LNCaP clone FGC (cell line): ENCODE data around the gene RAB31.
A peak's percentile ranks its signal among the peaks of the same experiment; 100 is the strongest.

Experiments
- DNase-seq: peaks from one replicate; pipeline ENCODE4 v3.0.0-alpha.2; 2011; ENCODE audit warnings: low read depth
- H3K4me3 ChIP-seq: 2 replicates; pipeline ENCODE4 v1.5.1; 2011; ENCODE audit warnings: mild to moderate bottlenecking, low read depth, low read length, control low read depth
- TF ChIP-seq, protein P1 (sequence below): IDR thresholded peaks from 2 replicates; pipeline ENCODE4 v1.5.1; 2012; ENCODE audit warnings: mild to moderate bottlenecking; ENCODE audit not compliant: control insufficient read depth, insufficient read depth; ENCODE audit errors: extremely low read depth

The RAB31 gene

DNA sequence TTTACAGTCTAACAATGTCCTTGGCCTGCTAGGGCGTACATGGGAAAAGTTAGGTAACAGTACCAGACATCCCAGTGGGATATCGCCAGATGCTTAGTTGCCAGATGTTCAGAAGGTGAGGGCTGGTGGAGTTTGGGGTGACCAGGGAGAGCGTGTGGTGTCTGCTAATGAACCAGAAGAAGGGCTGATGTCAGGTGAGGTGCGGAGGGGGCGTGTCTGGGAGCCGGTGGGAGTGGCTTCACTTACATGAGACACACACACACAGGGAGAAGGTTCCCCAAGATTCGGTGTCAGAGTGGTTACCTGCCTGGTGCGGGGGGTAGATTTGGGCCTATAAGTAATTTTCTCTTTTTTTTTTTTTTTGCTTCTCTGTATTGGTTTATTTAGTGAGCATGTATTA, 12.2 kb downstream of the RAB31 start:
- no peak for DNase-seq
- no peak overlapping the region for H3K4me3 ChIP-seq
- TF ChIP-seq, protein P1, sequence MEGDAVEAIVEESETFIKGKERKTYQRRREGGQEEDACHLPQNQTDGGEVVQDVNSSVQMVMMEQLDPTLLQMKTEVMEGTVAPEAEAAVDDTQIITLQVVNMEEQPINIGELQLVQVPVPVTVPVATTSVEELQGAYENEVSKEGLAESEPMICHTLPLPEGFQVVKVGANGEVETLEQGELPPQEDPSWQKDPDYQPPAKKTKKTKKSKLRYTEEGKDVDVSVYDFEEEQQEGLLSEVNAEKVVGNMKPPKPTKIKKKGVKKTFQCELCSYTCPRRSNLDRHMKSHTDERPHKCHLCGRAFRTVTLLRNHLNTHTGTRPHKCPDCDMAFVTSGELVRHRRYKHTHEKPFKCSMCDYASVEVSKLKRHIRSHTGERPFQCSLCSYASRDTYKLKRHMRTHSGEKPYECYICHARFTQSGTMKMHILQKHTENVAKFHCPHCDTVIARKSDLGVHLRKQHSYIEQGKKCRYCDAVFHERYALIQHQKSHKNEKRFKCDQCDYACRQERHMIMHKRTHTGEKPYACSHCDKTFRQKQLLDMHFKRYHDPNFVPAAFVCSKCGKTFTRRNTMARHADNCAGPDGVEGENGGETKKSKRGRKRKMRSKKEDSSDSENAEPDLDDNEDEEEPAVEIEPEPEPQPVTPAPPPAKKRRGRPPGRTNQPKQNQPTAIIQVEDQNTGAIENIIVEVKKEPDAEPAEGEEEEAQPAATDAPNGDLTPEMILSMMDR, result no peak

DNA sequence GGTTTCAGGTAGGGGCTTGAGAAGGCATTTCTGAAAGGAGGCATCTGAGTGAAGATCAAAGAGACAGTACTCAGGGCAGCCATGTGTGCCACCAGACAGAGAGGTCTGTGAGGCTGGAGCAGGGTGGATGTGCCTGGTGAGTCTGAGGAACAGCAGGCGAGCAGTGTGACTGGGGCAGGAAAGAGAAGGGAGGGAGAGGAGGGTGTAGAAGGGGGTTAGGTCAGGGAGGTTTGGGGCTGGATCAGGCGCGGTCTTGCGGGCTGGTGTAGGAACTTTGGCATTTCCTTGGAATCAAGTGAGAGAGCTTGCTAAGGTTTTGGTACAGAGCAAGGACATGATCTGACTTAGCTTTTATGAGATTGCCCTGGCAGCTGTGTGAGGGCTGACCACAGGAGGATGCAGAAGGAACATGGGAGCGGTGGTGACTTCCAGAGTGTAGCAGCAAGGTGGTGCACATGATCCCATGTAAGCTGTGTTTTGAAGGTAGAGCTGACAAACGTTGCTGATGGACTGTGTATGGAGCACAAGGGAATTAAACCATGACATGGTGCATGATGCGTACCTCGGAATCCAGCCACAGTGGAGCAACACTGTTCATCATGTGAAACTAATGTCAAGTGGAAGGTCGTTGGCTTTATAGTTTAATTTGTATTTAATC, 13.9 kb downstream of the RAB31 start:
- H3K4me3 ChIP-seq, result no peak overlapping the region
- TF ChIP-seq, protein P1, result no peak
- DNase-seq, result no peak

GRCh38 chr18:9722691-9723090, 14.6 kb downstream of the RAB31 start:
- DNase-seq, result peak; percentile 76
- no peak overlapping the region for H3K4me3 ChIP-seq
- TF ChIP-seq, protein P1, result peak; percentile 93

GRCh38 chr18:9724797-9725585, 16.9 kb downstream of the RAB31 start:
- no peak overlapping the region for H3K4me3 ChIP-seq
- TF ChIP-seq, protein P1, result no peak
- no peak for DNase-seq

DNA sequence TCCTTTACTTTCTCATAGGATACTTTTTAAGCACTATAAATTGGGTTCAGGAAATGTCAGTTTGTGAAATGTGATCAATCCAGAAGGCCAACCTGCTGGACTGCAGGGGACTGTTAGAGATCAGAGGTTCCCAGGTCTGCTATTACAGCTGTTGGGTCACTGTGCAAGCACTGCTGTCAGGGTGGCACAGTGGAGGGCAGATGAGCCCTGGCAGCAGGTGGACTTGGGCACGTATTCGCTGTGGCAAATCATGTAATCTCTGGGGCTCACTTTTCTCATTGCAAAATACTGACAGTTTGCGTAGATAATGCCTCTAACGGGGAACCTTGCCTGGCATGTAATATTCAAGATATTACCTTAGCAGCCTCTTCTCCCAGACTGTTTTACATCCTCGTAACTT, 18.1 kb downstream of the RAB31 start:
- DNase-seq, result no peak
- TF ChIP-seq, protein P1, result no peak
- no peak overlapping the region for H3K4me3 ChIP-seq

GRCh38 chr18:9726936-9727335, 18.8 kb downstream of the RAB31 start:
- TF ChIP-seq, protein P1, result no peak
- H3K4me3 ChIP-seq, result no peak overlapping the region
- no peak for DNase-seq

- TF ChIP-seq, protein P1, result no peak
- no peak overlapping the region for H3K4me3 ChIP-seq
- no peak for DNase-seq
These were observed 22.7 kb downstream of the RAB31 start for GRCh38 chr18:9730786-9731185.
